Caco-2 (cell line): Measurements from ENCODE around the gene RIMS1. TPM values are rescaled to one million over a fixed set of nuclear protein-coding genes. Genes with fewer than 3 reads are reported as not detected.

Experiments
- BruUV-seq: library from RNA; stranded (reverse); fragments of 400-500 nt; replicated peaks from 2 replicates; lab custom pipeline; 2021; lab: Mats Ljungman, UMichigan
- CTCF ChIA-PET: fragments of 300-600 bp; sonication (Branson Sonifier 250); formaldehyde crosslinking; loops from one replicate; lab custom pipeline; 2022; ENCODE audit warnings: antibody characterized with exemption; lab: Charles Lee
- POLR2A ChIA-PET: fragments of 300-600 bp; sonication (Branson Sonifier 250); formaldehyde crosslinking; loops from one replicate; lab custom pipeline; 2022; ENCODE audit warnings: antibody characterized with exemption; lab: Charles Lee
- DNase-seq, 2 experiments: peaks; one replicate each; pipeline versions ENCODE4 v3.0.0 to v3.0.0-alpha.2; 2020 to 2022
- H3K27me3 ChIP-seq: replicated peaks from 2 replicates; pipeline ENCODE4 v1.6.0; 2011; ENCODE audit warnings: low read length; ENCODE audit not compliant: control insufficient read depth, insufficient read depth
- H3K36me3 ChIP-seq: 2 replicates; pipeline ENCODE4 v1.5.1; 2011; ENCODE audit warnings: low read length; ENCODE audit not compliant: control insufficient read depth, insufficient read depth
- H3K4me1 ChIP-seq: fragments of 250-450 bp; sonication (Bioruptor Pico); 2 replicates; pipeline ENCODE4 v1.5.1; 2020; ENCODE audit warnings: mild to moderate bottlenecking
- H3K4me3 ChIP-seq: 2 replicates; pipeline ENCODE4 v1.5.1; 2011; ENCODE audit warnings: low read depth, mild to moderate bottlenecking, control low read depth, low read length
- H3K9me3 ChIP-seq: fragments of 250-450 bp; sonication (Bioruptor Pico); 2 replicates; pipeline ENCODE4 v1.5.1; 2020; ENCODE audit warnings: mild to moderate bottlenecking, moderate library complexity
- H3K27ac Mint-ChIP-seq: one replicate; pipeline ENCODE4 v1.8.0; 2022; ENCODE audit warnings: mixed read lengths; ENCODE audit not compliant: unreplicated experiment
- H3K27me3 Mint-ChIP-seq: one replicate; pipeline ENCODE4 v1.8.0; 2022; ENCODE audit warnings: mixed read lengths; ENCODE audit not compliant: insufficient read depth, unreplicated experiment
- H3K36me3 Mint-ChIP-seq: one replicate; pipeline ENCODE4 v1.8.0; 2022; ENCODE audit warnings: mild to moderate bottlenecking, mixed read lengths; ENCODE audit not compliant: insufficient read depth, unreplicated experiment
- H3K4me1 Mint-ChIP-seq: one replicate; pipeline ENCODE4 v1.8.0; 2022; ENCODE audit warnings: low read depth, mixed read lengths; ENCODE audit not compliant: unreplicated experiment
- H3K4me3 Mint-ChIP-seq: one replicate; pipeline ENCODE4 v1.8.0; 2022; ENCODE audit warnings: mild to moderate bottlenecking, moderate library complexity, mixed read lengths; ENCODE audit not compliant: unreplicated experiment
- H3K9me3 Mint-ChIP-seq: one replicate; pipeline ENCODE4 v1.8.0; 2022; ENCODE audit warnings: mixed read lengths; ENCODE audit not compliant: unreplicated experiment
- intact Hi-C: fragments of 100-400 bp; cut with micrococcal nuclease; formaldehyde crosslinking; loops from one replicate; pipeline ENCODE4 v1.10.0; 2022; ENCODE audit not compliant: unreplicated experiment
- total RNA-seq: library from RNA; stranded (reverse); gene quantifications from 2 replicates; pipeline ENCODE4 v1.2.3, GENCODE V29; 2022
- TF ChIP-seq, protein P1 (sequence below), 2 experiments: fragments of 200-600 bp in 1 of 2; IDR thresholded peaks; 1 replicate in 1 of 2; 2 replicates in 1 of 2; pipeline versions ENCODE4 v1.5.1 to v1.8.0; 2011 to 2022; ENCODE audit warnings: antibody characterized with exemption in 1 of 2, control low read depth in 1 of 2, inconsistent platforms in 1 of 2, low read depth in 1 of 2, low read length in 1 of 2, mild to moderate bottlenecking in 1 of 2, moderate library complexity in 1 of 2; ENCODE audit not compliant: insufficient read depth in 1 of 2, severe bottlenecking in 1 of 2, unreplicated experiment in 1 of 2

Gene RIMS1
- total RNA-seq, 1 experiment from 2014 or later, result 3.4 TPM

DNA sequence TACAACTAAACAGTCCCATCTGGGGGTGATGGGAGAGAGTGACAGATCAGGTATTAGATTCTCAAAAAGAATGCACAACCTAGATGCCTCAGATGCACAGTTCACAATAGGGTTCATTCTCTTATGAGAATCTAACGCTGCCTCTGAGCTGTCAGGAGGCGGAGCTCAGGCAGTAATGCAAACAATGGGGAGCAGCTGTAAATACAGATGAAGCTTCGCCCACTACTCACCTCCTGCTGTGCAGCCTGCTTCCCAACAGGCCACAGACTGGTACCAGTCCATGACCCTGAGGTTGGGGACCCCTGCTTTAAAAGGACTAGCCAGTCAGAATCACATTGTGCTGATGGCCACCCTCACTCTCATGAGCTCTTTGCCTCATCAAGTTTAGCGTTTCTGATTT, 488.5 kb downstream of the RIMS1 start:
- TF ChIP-seq, protein P1, sequence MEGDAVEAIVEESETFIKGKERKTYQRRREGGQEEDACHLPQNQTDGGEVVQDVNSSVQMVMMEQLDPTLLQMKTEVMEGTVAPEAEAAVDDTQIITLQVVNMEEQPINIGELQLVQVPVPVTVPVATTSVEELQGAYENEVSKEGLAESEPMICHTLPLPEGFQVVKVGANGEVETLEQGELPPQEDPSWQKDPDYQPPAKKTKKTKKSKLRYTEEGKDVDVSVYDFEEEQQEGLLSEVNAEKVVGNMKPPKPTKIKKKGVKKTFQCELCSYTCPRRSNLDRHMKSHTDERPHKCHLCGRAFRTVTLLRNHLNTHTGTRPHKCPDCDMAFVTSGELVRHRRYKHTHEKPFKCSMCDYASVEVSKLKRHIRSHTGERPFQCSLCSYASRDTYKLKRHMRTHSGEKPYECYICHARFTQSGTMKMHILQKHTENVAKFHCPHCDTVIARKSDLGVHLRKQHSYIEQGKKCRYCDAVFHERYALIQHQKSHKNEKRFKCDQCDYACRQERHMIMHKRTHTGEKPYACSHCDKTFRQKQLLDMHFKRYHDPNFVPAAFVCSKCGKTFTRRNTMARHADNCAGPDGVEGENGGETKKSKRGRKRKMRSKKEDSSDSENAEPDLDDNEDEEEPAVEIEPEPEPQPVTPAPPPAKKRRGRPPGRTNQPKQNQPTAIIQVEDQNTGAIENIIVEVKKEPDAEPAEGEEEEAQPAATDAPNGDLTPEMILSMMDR (IDR thresholded peaks at IDR 0.05; ENCODE audit: insufficient read depth in 1 of 2, low read depth in 1 of 2, low read length in 1 of 2, severe bottlenecking in 1 of 2, unreplicated experiment in 1 of 2), result no peak
- H3K27me3 Mint-ChIP-seq, result no peaks in the 10 kb centered on the region
- no peak overlapping the region for H3K4me3 ChIP-seq
- no peaks in the 10 kb centered on the region for H3K9me3 ChIP-seq
- no peak overlapping the region for H3K27ac Mint-ChIP-seq
- DNase-seq, result no peak
- H3K4me1 ChIP-seq, result no peaks in the 10 kb centered on the region
- no peak overlapping the region for H3K4me3 Mint-ChIP-seq
- no TSS peak for BruUV-seq
- H3K36me3 Mint-ChIP-seq, result no peaks in the 10 kb centered on the region
- POLR2A ChIA-PET, result no interaction called here
- intact Hi-C loops, result no loop called here
- no peaks in the 10 kb centered on the region for H3K4me1 Mint-ChIP-seq
- H3K36me3 ChIP-seq, result no peaks in the 10 kb centered on the region
- H3K27me3 ChIP-seq, result no peaks in the 10 kb centered on the region
- H3K9me3 Mint-ChIP-seq, result no peaks in the 10 kb centered on the region
- CTCF ChIA-PET, result interaction anchor here (0.6 kb wide), 1 partner anchor 18 kb away, joined by 3 read pairs; no protein-coding TSS in a partner anchor

DNA sequence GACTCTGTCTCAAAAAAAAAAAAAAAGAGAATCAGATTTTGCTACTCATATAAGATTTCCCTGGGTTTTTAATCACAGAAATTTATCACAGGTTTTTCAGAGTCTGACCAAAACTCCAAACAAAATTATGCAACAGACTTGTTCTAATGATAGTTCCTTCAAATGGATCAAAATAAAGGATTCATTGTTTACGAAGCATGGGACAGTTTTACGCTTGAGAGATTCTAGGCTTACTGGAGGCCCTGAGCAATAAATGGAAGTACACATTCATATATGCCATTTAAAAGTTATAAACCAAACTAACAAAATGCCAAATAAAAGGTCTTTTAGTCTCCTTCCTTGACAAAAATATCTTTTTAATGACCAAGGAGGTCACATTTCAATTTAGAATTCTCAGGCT, 490.4 kb downstream of the RIMS1 start:
- no peaks in the 10 kb centered on the region for H3K27me3 ChIP-seq
- no peaks in the 10 kb centered on the region for H3K4me1 Mint-ChIP-seq
- DNase-seq, result no peak
- TF ChIP-seq, protein P1 (IDR thresholded peaks at IDR 0.05; ENCODE audit: insufficient read depth in 1 of 2, low read depth in 1 of 2, low read length in 1 of 2, severe bottlenecking in 1 of 2, unreplicated experiment in 1 of 2), result no peak
- H3K9me3 Mint-ChIP-seq, result no peaks in the 10 kb centered on the region
- no peaks in the 10 kb centered on the region for H3K4me1 ChIP-seq
- intact Hi-C loops, result no loop called here
- POLR2A ChIA-PET, result no interaction called here
- no peaks in the 10 kb centered on the region for H3K36me3 ChIP-seq
- H3K4me3 Mint-ChIP-seq, result no peak overlapping the region
- H3K4me3 ChIP-seq, result no peak overlapping the region
- CTCF ChIA-PET, result no interaction called here
- no TSS peak for BruUV-seq
- no peaks in the 10 kb centered on the region for H3K27me3 Mint-ChIP-seq
- H3K9me3 ChIP-seq, result no peaks in the 10 kb centered on the region
- H3K36me3 Mint-ChIP-seq, result no peaks in the 10 kb centered on the region
- no peak overlapping the region for H3K27ac Mint-ChIP-seq

DNA sequence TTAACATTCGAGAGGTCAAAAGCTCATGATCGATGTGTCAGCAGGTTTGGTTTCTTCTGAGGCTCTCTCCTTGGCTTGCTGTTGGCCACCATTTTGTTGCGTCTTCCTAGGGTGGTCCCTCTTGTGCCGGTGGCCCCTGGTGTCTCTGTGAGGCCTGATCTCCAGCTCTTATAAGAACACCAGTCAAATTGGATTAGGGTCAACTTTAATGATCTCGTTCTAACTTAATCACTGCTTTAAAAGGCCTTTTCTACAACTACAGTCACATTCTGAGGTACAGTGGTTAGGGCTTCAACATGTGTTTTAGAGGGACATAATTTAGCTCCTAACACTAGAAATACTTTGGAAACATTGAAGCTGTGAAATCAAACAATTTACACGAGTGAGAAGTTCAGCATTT, 494.7 kb downstream of the RIMS1 start:
- Histone ChIP-seq H3K36me3 (no peaks in the 10 kb centered on the region), H3K9me3 (no peaks in the 10 kb centered on the region), H3K27me3 (no peaks in the 10 kb centered on the region), H3K4me3 (no peak overlapping the region), H3K4me1 (no peaks in the 10 kb centered on the region)
- TF ChIP-seq, protein P1 (IDR thresholded peaks at IDR 0.05; ENCODE audit: insufficient read depth in 1 of 2, low read depth in 1 of 2, low read length in 1 of 2, severe bottlenecking in 1 of 2, unreplicated experiment in 1 of 2), result no peak
- no peaks in the 10 kb centered on the region for H3K27me3 Mint-ChIP-seq
- ChIA-PET POLR2A (no interaction called here), CTCF (no interaction called here)
- intact Hi-C loops, result no loop called here
- no peaks in the 10 kb centered on the region for H3K9me3 Mint-ChIP-seq
- BruUV-seq, result no TSS peak
- H3K36me3 Mint-ChIP-seq, result no peaks in the 10 kb centered on the region
- H3K27ac Mint-ChIP-seq, result no peak overlapping the region
- no peaks in the 10 kb centered on the region for H3K4me1 Mint-ChIP-seq
- DNase-seq, result no peak
- H3K4me3 Mint-ChIP-seq, result no peak overlapping the region
